NCI-H446 treated with DMSO at 0.1 percent for 48 hours (cell line): ENCODE measurements around the gene UNC13D.
A peak's percentile ranks its signal among the peaks of the same experiment; 100 is the strongest.
"Not testable (repeated sequence)": the region's sequence is repeated elsewhere in the genome, so short reads cannot be mapped to it uniquely, and the experiment has no call there.

ENCODE experiments used
- DNase-seq: peaks from one replicate; lab custom pipeline; 2025; lab: John Stamatoyannopoulos, UW

UNC13D gene

GRCh38 chr17:75874323-75875181 lies 30.3 kb upstream of the UNC13D start:
- DNase-seq: no peak

- no peak for DNase-seq
Measured at GRCh38 chr17:75873587-75874322, 29.6 kb upstream of the UNC13D start.

- DNase-seq: no peak
Measured at GRCh38 chr17:75872434-75873351, 28.5 kb upstream of the UNC13D start.

- not testable (repeated sequence) for DNase-seq
Measured at GRCh38 chr17:75870228-75870627, 26.0 kb upstream of the UNC13D start.

GRCh38 chr17:75869282-75870141 lies 25.3 kb upstream of the UNC13D start:
- DNase-seq: peak; percentile 64

GRCh38 chr17:75868730-75869281 lies 24.6 kb upstream of the UNC13D start:
- DNase-seq: not testable (repeated sequence)

GRCh38 chr17:75865404-75866188 lies 21.4 kb upstream of the UNC13D start:
- not testable (repeated sequence) for DNase-seq

- not testable (repeated sequence) for DNase-seq
Measured at GRCh38 chr17:75864887-75865286, 20.7 kb upstream of the UNC13D start.

- no peak for DNase-seq
Measured at GRCh38 chr17:75864448-75864871, 20.3 kb upstream of the UNC13D start.

GRCh38 chr17:75861927-75862317 lies 17.7 kb upstream of the UNC13D start:
- DNase-seq: no peak

GRCh38 chr17:75859358-75859757 lies 15.2 kb upstream of the UNC13D start:
- DNase-seq: not testable (repeated sequence)

GRCh38 chr17:75856062-75856756 lies 12.0 kb upstream of the UNC13D start:
- no peak for DNase-seq

- peak; percentile 100 for DNase-seq
Measured at GRCh38 chr17:75855310-75856061, 11.3 kb upstream of the UNC13D start, which contains the start of gene WBP2. TSS of gene WBP2 (minus strand) at chr17:75855335. CDS start at chr17:75855297, 38 bp downstream.

GRCh38 chr17:75854881-75855309 lies 10.7 kb upstream of the UNC13D start:
- DNase-seq: no peak

GRCh38 chr17:75854101-75854748 lies 10.0 kb upstream of the UNC13D start:
- DNase-seq: no peak

- no peak for DNase-seq
Measured at GRCh38 chr17:75853433-75853832, 9.2 kb upstream of the UNC13D start.

- not testable (repeated sequence) for DNase-seq
Measured at GRCh38 chr17:75851693-75851991, 7.4 kb upstream of the UNC13D start.
